CD4-positive, alpha-beta T cell treated with Interleukin-6 for 4 hours (primary cell): ENCODE results near the gene CCDC86.

Source experiments
- DNase-seq: peaks from one replicate; pipeline ENCODE4 v3.0.0-alpha.2; 2020; ENCODE audit warnings: mixed read lengths

Gene CCDC86

DNA sequence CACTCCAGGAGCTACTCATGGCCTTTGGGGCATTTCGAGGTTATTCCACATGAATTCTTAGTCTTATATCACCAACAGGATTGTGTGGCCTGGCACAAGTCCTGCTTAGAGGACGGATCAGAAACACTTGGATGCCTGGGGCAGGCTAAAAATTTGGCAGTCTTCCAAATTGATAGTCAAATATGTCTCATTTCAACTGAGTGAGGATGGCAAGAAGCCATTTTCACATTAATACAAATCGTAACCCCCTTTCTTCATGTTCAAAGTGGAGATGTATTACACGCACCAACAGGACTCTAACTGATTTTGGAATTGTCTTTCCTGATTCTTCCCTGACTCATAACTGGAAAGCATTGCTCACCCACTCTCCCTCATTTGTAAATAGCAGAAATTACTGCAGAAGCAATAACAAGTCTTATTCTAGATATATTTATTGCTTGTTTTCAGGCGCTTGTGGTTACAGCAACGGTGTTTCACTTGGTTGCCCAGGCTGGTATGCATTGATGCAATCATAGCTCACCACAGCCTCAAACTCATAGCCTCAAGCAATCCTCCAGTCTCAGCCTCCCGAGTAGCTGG, 10.3 kb upstream of the CCDC86 start:
- DNase-seq: no peak

DNA sequence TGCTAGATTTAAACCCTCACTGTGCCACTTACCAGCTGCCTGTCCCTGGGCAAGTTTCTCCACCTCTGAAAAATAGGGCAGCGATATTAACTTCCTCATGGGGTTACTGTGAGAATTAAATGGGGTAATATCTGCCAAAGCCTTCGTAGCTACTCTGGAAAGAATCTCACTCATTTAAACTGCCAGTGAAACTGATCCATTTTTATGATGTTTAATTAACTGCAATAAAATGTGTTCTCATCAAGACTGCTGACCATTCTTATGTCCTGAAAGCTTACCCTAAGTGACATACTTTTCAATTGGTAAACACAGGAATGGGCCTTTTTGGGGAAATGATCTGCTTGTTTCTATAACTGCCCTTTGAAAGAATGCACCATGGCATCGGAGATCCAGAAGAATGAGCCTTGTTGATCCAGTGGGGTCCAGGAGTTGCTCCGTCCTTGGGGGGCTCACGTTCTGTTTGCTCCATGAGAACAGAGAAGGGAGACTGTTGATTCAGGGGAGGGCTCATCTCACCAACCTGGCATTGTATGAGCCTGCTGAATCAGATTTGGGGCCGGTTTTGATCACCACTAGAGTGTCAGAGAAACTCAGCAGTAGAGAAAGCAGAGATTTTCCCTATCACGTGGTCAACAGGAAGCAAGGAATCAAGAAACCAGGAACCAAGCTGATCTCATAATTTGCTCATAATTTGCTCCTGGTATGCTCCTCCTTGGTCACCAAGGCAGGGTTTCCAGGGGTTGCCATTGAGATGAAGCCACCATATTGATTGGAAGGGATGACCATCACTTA, 7.0 kb upstream of the CCDC86 start:
- DNase-seq: no peak

DNA sequence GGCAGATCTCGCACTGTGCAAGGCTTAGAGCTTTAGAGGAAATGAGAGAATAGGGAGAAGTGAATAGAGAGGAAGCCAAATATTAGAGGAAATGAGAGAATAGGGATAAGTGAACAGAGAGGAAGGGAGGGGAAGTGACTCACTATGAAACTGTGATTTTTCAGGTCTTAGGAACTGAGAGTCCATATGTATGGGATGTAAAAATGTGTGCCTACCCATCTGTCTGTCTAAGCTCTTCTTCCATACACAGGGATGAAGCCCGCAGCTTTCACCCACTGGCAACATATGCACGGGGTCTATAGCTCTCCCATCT, 6.4 kb upstream of the CCDC86 start:
- no peak for DNase-seq

DNA sequence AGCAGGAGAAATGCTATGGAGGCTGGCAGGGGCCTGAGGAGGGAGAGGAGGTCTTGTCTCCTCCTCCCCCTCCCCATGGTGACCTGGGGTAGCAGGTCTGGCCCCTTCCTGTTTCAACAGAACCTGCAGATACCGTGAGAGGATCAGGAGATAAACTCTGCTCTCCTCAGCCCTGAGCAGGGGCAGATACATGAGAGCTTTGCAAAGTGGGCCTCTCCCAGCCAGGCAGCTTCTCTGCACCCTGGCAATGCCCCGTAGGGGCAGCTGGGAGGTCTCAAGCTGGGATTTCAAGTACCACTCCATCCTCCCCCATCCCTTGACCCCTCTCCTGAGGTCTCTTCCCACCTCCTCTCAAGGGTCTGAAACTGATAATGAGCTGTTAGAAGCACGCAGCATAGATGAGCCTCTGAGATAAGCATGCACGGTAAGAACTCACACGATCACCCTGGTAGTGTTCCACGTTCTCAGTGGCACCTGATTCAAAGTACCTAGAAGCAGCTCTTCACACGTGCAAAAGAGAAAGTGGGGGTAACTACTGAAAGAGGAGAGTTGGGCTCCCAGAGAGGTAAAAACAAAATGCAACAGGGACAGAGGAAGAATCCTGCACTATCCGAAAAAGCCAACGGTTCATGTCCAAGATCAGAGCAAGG, 4.9 kb upstream of the CCDC86 start:
- no peak for DNase-seq

DNA sequence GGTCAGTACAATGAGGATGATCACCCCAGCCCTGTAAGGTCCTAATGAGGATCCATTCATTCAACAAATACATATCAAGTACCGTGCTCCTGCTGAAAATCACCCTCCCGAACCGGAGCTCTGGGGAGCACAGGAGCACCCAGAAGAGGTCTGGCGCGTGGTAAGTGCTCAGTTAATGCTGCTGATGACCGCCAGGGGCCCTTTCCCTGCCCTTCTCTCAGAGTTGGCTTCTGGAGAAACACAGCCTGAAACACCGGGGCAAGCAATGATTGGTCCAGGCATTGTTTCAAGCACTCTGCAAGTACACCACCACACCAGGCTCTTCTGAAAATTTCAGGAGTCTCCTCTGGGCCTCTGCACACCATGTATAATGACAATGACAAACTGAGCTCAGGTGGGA, 3.8 kb upstream of the CCDC86 start:
- DNase-seq: no peak

DNA sequence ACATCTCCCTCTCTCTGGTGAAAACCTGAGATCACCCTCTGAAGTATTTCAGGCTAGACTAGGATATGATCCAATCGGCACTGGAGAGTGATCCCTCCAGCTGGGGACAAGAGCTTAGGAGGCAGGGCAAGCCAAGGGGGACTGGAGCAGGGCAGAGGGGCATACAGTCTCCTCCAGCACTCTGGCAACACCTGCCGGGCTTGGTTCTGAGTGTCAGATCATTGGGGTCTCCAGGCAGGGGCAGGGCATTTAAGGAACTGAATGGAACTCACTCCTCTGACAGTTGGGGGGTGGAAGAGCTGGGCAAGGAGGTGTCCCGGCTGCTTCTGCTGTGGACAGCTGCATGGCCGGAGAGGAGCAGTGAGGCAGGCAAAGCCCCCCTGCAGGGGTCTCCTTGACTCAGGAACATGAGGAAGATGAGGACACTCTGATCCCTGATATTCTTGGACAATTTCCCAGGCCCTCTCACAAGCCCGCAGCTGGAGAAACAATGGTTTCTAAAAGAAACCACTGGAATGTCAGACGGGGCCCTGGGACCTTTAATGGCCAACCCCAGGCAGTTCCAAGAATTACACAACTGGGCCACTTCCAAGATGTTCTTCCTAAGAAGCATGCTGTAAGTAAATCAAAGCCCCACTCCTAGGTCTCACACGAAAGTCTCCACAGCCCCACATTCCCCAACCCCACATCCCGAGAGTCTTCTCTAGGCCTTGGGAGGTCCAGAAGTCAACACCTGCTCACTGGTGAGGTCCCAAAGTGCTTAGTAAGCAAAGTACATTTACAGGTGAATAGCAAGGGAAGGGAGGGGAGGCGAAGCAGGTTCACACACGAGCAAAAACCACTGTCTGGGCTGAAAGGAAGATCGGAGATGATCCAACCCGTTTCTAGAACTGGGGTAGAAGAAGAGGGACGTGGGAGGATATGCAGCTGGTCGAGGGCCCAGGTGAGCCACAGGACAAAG, 1.2 kb upstream of the CCDC86 start:
- no peak for DNase-seq

DNA sequence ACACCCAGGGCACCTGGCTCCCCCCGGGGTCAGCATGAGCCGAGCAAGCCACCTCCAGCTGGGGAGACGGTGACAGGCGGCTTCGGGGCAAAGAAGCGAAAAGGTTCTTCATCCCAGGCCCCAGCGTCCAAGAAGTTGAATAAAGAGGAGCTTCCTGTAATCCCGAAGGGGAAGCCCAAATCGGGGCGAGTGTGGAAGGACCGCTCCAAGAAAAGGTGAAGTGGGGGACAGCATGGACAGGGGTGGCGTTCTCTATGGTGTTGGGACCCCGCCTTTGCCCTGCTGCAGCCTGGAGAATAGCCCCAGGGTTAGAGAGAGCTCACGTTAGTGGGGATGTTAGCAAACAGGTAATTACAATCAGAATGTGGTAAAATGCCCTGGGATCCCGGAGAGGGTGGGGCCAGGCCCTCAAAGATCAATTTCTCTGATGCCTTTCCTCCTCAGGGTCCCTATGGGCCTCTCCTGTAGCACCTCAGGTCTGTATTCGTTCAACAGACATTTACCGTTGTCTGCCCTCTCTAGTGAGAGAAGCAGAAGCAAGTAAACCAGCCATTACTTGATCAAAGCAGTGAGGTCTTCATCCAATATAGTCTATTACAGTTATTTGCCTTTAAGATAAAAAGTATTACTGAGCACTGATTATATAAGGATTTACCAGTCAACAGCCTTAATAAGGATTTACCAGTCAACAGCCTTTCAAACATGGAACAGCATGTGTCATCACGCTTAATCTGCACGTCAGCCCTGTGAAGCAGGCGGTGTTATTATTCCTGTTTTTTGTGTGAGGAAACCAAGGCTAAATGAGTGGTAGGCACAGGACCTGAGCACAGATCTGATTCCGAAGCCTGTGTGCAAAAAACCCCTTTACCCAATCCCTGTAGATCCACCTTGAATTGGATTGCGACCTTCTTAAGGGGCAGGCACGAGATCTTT, 1.0 kb downstream of the CCDC86 start:
- DNase-seq: no peak

DNA sequence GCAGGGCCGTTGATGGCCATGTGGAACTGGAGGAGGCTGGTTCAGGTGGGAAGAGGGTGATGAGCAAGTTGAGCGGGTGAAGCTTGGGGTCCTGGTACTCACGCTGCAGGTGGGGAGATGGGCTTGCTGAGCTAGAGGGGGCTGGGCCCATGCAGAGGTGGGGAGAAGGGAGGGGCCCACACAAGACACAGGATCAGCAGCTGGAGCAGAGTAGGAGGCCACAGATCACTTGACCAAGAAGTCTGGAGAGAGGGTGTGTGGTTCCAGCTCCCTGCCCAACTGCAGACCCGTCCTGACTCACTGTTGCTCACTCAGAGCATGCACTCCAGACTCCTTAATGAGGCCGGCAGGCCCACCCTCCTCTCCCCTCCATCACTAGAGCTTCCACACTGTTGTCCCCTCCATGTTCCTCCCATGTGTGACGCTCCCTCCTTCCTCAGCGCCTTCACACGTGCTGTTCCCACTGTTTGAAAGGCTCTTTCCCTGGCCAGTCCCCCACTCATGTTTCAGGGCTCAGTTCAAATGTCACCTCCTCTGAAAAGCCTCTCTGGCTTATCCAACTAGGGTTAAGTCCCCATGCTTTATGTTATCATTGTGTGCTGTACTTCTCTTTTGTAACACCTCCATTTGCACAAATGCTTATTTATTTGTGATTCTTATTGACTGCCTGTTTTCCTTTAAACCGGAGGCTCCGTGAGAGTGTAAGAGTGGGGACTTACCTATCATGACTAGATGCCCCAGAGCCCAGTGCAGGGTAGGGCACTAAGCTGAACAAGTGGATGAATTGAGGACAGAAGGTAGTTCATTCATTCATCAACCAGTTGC, 2.3 kb downstream of the CCDC86 start:
- no peak for DNase-seq

DNA sequence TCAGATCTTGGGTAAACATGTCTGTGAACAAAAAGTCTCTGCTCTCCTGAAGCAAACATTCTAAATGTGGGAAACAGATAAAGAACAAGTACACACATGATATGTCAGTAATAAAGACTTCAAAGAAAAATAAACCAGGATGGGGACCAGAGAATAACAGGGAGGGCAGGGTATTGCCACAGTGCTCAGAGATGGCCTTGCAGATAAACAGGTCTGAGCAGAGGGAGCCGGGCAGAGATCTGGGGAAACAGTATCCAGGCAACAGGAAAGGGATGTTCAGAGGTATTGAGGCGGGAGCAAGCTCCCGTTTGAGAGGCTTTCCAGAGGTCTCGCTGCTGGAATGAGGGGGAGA, 2.9 kb downstream of the CCDC86 start:
- no peak for DNase-seq

DNA sequence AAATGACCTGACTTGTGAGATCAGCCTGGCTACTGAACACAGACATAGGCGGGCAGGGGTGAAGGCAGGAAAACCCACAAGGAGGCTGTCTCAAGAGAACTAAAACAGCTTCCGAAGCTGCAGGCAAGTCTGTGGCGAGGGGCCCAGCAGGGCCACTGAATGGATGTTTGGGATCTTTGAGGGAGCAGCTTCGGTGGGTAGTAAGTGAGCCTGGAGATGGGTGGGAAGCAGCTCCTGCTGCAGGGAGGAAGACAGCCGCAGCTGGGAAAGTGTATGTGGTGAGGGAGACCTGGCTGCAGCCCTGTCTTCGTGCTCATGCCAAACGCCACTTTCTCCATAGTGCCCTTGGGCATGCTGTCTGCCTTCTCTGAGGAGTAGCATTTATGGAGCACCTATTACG, 3.4 kb downstream of the CCDC86 start:
- no peak for DNase-seq

DNA sequence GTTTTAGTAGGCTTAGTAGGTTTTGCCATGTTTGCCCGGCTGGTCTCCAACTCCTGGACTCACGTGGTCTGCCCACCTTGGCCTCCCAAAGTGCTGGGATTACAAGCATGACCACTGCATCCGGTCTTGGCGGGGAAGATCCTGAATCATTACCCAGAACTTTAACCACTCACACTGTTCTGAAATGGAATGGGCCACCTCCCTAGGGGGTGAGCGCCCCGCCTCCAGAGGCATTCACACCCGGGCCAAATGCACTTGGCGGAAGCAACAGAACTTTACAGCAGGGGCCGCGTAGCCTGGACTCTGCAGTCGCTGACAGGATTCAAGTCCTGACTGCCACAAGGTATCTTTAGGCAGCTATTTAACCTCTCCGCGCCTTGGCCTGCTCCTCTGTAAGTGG, 5.4 kb downstream of the CCDC86 start:
- DNase-seq: no peak

DNA sequence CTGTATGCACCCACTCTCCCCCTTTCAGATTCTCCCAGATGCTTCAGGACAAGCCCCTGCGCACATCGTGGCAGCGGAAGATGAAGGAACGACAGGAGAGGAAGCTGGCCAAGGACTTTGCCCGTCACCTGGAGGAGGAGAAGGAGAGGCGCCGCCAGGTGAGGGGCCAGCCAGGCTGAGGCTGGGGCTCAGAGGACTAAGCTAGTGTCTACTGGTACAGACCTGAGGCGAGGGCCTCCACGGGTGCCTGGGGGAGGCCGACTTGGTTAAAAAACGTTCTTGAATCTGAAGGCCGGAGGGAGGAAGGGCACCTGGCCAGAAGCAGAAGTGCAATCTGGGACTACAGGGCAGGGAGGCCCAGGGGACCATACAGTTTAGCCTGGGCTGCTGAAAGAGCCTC, 6.0 kb downstream of the CCDC86 start:
- no peak for DNase-seq

DNA sequence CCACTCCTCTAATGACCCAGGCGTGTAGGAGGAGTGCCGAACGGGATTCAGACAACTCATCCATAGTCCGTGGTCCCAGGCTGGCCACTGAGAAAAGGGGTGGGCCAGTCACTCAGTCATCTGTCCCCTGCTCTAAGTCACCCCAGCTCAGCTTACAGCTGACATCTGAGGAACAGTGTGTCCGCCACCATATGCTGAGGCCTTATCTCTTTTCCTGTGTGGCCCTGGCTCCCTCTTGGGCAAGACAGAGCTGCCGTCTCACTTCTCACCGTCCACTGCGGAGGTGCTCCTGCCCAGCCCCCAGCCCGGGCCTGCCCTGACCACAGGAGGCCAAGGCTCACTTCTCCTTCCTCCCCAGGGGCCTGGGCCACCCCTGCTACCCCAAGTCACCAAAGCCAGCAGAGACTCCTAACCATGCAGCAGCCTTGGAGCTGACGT, 6.8 kb downstream of the CCDC86 start:
- no peak for DNase-seq

DNA sequence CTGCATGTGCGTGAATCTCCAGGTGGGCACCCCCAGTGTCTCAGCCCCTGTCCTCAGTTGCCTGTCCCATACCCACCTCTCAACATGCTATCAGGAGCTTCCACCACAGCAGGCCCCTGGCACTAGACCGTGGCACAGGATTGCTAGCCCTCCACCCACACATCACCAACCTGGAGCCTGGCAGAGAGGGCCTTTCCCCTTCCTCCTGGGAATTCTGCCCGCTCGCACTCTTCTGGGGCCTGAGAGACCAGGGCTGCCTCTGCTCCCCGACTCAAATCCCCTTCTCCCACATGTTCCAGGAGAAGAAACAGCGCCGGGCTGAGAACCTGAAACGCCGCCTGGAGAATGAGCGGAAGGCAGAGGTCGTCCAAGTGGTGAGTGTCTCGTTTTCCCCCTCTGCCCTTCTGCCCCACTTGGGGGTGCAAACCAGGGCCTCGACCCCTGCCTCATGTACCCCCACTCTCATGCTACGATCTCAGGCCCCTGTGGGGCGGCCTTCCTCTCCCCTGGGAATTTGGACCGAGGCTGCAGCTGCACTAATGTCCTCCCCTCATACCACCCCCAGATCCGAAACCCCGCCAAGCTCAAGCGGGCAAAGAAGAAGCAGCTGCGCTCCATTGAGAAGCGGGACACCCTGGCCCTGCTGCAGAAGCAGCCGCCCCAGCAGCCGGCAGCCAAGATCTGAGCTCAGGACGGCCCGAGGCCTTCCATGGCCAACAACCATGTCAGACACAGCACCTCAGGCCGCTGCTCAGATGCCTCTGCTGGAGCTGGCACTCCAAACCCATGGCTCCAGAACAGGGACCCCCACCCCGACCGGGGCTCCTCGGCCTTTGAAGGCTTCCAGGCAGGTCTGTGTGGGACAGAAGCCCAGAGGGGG, 8.0 kb downstream of the CCDC86 start:
- DNase-seq: no peak

DNA sequence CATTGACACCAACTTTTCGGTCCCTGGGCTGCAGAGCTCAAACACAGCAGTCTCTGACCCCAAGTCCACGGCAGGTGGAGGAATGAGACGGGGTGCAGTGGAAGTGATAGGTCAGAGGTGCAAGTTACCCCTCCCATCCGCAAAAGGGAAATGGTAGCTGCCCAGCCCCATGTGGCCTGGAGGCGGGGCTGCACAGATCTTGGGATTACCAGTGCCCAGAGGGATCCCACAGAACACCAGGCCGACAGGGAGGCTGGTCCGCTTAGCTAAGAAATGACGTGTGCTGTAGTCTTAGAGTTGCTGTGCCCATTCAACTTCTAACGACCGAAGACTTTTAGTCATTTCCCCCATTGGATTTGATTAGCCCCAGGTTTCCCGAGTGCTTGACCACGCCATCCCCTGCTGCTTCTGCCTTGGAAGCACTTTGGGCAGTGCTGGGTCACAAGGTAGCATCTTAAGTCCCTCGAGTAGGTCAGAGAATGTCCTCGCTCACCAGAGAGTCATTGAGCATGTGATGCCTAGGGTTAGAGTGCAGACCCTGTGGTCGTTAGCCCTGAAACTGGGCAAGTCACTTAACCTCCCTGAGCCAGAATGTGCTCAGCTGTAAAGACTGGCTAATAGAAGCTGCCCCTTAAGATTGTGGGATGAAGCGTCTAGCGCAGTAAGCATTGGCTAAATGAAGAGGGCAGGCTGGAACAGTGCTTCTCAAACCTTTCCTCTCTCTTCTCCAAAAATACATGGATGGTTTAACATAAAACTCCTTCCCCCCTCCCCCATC, 9.6 kb downstream of the CCDC86 start:
- no peak for DNase-seq

DNA sequence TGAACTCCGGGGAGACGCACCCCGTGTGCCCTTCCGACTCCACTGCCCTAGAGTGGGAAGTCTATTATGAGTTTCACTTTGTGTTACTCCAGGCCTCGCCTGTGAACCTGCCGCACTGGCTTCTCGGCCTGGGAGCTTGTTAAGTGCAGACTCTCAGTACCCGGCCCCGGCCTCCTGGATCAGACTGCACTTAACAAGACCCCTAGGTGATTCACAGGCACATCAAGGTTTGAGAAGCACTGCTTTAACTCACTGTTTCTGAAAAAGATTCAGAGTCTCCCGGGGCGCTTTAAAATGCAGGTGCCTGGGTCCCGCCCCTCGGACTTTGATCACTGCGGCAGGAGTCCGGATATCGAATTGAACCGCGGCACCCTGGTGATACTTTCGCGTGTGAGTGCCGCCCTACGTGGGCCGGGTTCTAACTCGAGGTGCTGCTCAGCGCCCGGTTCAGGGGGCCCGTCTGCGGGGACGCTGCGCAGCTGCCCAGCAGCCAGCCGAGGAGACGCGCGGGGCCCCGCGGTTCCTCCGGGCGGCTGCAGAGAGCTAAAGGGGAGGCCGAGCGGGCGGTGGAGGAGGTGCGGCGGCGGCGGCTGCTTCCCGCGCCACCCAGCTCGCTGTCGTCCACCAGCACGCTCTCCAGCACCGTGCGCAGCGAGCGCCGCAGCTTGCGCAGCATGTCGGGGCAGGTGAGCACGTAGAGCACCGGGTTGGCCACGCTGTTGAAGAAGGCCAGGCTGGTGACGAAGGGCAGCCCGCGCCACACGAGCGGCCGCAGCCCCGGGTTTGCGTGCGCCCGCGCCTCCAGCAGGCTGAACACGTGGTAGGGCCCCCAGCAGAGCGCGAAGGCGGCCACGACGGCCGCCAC, 10.4 kb downstream of the CCDC86 start:
- DNase-seq: no peak

DNA sequence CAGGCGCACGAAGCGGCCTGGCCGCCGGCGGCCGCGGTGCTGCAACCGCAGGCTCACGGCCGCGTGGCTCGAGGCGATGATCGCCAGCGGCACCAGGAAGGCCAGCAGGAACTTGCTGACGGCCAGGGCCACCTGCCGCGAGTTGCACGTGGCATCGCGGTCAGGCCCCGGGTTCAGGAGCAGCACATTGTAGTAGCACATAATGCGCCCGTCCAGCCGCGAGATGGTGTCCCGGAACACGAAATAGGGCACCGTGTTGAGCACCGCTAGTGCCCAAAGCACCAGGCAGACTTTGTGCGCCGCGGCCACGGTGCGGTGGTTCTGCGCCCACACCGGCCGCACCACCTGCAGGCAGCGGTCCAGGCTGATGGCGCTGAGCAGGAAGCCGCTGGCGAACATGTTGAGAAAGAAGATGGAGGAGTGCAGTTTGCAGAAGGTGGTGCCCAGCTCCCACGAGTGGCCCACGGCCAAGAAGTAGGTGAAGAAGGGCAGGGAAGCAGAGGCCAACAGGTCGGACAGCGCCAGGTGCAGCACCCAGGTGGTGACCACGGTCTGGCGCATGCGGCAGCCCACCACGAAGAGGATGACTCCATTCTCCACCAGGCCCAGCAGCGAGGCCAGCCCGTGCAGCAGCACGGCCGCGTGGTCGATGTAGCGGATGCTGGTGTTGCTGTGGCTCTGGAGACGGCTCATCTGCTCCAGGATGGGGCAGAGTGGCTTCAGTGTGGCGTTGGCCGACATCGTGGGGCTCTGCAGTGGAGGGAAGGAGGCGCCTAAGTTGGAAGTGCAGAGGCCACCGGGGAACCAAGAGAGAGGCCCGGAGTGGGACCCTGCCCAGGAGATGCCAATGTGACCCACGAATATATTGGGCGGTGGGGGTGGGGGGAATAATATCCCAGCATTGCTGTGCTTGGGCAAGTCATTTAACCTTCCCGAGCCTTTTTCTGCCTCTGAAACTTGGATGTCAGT, 11.4 kb downstream of the CCDC86 start:
- no peak for DNase-seq
